Stomach (tissue), 9 donors: Measurements from ENCODE around the gene MEOX2. TPM values are rescaled to one million over a fixed set of nuclear protein-coding genes. Genes with fewer than 3 reads are reported as not detected.

Experiments used
- DNase-seq, 2 donors: peaks; one replicate each; pipeline versions ENCODE4 v3.0.0 to v3.0.0-alpha.2; 2013 to 2019
- H3K27ac ChIP-seq, 5 donors: fragments of 200-600 bp in 4 of 5; sonication (generic) in 4 of 5; one replicate each; pipeline ENCODE4 v1.5.1; 2013 to 2019; ENCODE audit warnings: mild to moderate bottlenecking in 1 of 5, moderate library complexity in 1 of 5
- H3K27me3 ChIP-seq, 3 donors: fragments of 200-600 bp; sonication (generic); one replicate each; pipeline ENCODE4 v1.5.1; 2017 to 2019; ENCODE audit warnings: mixed run types in 1 of 3
- H3K36me3 ChIP-seq, 4 donors: fragments of 200-600 bp; sonication (generic); 1 replicate in 3 of 4; 2 replicates in 1 of 4; pipeline ENCODE4 v1.5.1; 2016 to 2019
- H3K4me1 ChIP-seq, 4 donors: fragments of 200-600 bp; sonication (generic); one replicate each; pipeline ENCODE4 v1.5.1; 2016 to 2019
- H3K4me3 ChIP-seq, 4 donors: fragments of 200-600 bp; sonication (generic) in 3 of 4; one replicate each; pipeline ENCODE4 v1.5.1; 2016 to 2019; ENCODE audit warnings: mild to moderate bottlenecking in 1 of 4
- H3K9me3 ChIP-seq, 4 donors: fragments of 200-600 bp; sonication (generic); one replicate each; pipeline ENCODE4 v1.5.1; 2016 to 2019
- CTCF ChIP-seq, 7 experiments: fragments of 450-650 bp in 4 of 7; fragments of 200-600 bp in 3 of 7; sonication (generic) in 3 of 7; IDR thresholded peaks; one replicate each; pipeline ENCODE4 v1.5.1; 2016 to 2019; ENCODE audit warnings: antibody characterized with exemption in 7 of 7, control low read depth in 2 of 7, mild to moderate bottlenecking in 1 of 7
- EP300 ChIP-seq: sonication (generic); formaldehyde crosslinking; IDR thresholded peaks from one replicate; pipeline ENCODE4 v1.6.1; 2017; ENCODE audit warnings: antibody characterized with exemption
- POLR2A ChIP-seq, 4 donors: fragments of 450-650 bp; IDR thresholded peaks; one replicate each; pipeline ENCODE4 v1.6.1; 2016; ENCODE audit warnings: antibody characterized with exemption in 4 of 4, control low read depth in 2 of 4, mild to moderate bottlenecking in 1 of 4, moderate library complexity in 1 of 4
- POLR2AphosphoS5 ChIP-seq, 3 donors: sonication (generic); formaldehyde crosslinking; IDR thresholded peaks; one replicate each; pipeline ENCODE4 v1.6.1; 2016; ENCODE audit warnings: antibody characterized with exemption in 3 of 3
- WGBS, 5 donors: extraction: QIAGEN DNeasy Blood & Tissue Kit in 3 of 5; methylation state at CpG; one replicate each; pipeline versions ENCODE4 v1.1.5 to v1.1.7; 2013 to 2018; 5-methylcytosine and 5-hydroxymethylcytosine counted together
- intact Hi-C: fragments of 100-400 bp; cut with DNase I; formaldehyde crosslinking; loops from one replicate; pipeline ENCODE4 v1.15.1; 2023; ENCODE audit warnings: low total_unique reads
- polyA plus RNA-seq, 3 donors: library from polyadenylated mRNA; stranded (reverse); fragments of 200-250 nt; gene quantifications; one replicate each; pipeline ENCODE4 v1.2.3, GENCODE V29; 2013
- total RNA-seq, 5 donors: library from RNA; depleted of rRNA; stranded (reverse); fragments of >200 nt; gene quantifications; one replicate each; pipeline versions ENCODE4 v1.1.0 to v1.2.3, GENCODE V29; 2014 to 2016
- donor health status: healthy with polysubstance abuse.
- donor health status: Bipolar disorder and iron deficiency.
- donor health status: healthy.

MEOX2 gene
- total and polyA plus RNA-seq, 8 donors, result 0.12 to 13.8 (median 0.57) TPM; not detected in 4

GRCh38 chr7:15688279-15688626 lies 1.8 kb upstream of the MEOX2 start:
- H3K9me3 ChIP-seq, result no peaks in the 10 kb centered on the region
- peaks cover 5 to 31% (median 18%) of the 10 kb centered on the region in 4 donors for H3K4me1 ChIP-seq
- DNase-seq, result peak in 1 of 2 donors; percentile 11
- TF ChIP-seq POLR2AphosphoS5 (IDR thresholded peaks at IDR 0.05), result no peak
- no peak for TF ChIP-seq POLR2A (IDR thresholded peaks at IDR 0.05)
- no peak for TF ChIP-seq CTCF (IDR thresholded peaks at IDR 0.05)
- TF ChIP-seq EP300, result no peak
- intact Hi-C loops, result no loop called here
- H3K4me3 ChIP-seq, result peak overlapping the region in 1 of 4 donors; percentile 41
- 4 to 16% (median 8%) methylated on average over 10 of the region's 10 CpGs for WGBS, 5 donors
- H3K27me3 ChIP-seq, result peaks cover 0 to 52% (median 34%) of the 10 kb centered on the region in 3 donors
- peak overlapping the region in 1 of 5 donors; percentile 14 for H3K27ac ChIP-seq
- H3K36me3 ChIP-seq, result no peaks in the 10 kb centered on the region

- Histone ChIP-seq H3K4me1 (peaks cover 5 to 31% (median 18%) of the 10 kb centered on the region in 4 donors), H3K9me3 (no peaks in the 10 kb centered on the region), H3K27ac (peak overlapping the region in 1 of 5 donors; percentile 81), H3K27me3 (peaks cover 0 to 52% (median 34%) of the 10 kb centered on the region in 3 donors), H3K4me3 (peak overlapping the region; percentile 41 to 45 (median 42)), H3K36me3 (no peaks in the 10 kb centered on the region)
- intact Hi-C loops, result no loop called here
- 7 to 15% (median 9%) methylated on average over 21 of the region's 21 CpGs for WGBS, 5 donors
- peak in 1 of 2 donors; percentile 53 for DNase-seq
- no peak for TF ChIP-seq EP300
- TF ChIP-seq POLR2AphosphoS5 (IDR thresholded peaks at IDR 0.05), result no peak
- TF ChIP-seq CTCF (IDR thresholded peaks at IDR 0.05), result no peak
- no peak for TF ChIP-seq POLR2A (IDR thresholded peaks at IDR 0.05)
Observed at GRCh38 chr7:15687546-15688278, 1.2 kb upstream of the MEOX2 start.

- DNase-seq, result peak in 1 of 2 donors; percentile 42
- Histone ChIP-seq H3K9me3 (no peaks in the 10 kb centered on the region), H3K27me3 (peaks cover 0 to 52% (median 34%) of the 10 kb centered on the region in 3 donors), H3K27ac (peak overlapping the region in 4 of 5 donors; percentile 13 to 81 (median 65)), H3K4me3 (peak overlapping the region; percentile 41 to 45 (median 42)), H3K36me3 (no peaks in the 10 kb centered on the region), H3K4me1 (peaks cover 5 to 31% (median 18%) of the 10 kb centered on the region in 4 donors)
- WGBS, 5 donors, result 5 to 8% (median 7%) methylated on average over 30 of the region's 30 CpGs
- intact Hi-C loops, result no loop called here
- TF ChIP-seq POLR2A (IDR thresholded peaks at IDR 0.05), result no peak
- no peak for TF ChIP-seq CTCF (IDR thresholded peaks at IDR 0.05)
- TF ChIP-seq POLR2AphosphoS5 (IDR thresholded peaks at IDR 0.05), result no peak
- no peak for TF ChIP-seq EP300
Observed at GRCh38 chr7:15686957-15687545, 568 bp upstream of the MEOX2 start.

GRCh38 chr7:15685358-15686294 lies 857 bp downstream of the MEOX2 start:
- H3K9me3 ChIP-seq, result no peaks in the 10 kb centered on the region
- no peak for TF ChIP-seq POLR2A (IDR thresholded peaks at IDR 0.05)
- peak; percentile 15 to 48 (median 31) for TF ChIP-seq POLR2AphosphoS5 (IDR thresholded peaks at IDR 0.05)
- WGBS, 5 donors, result 2 to 8% (median 6%) methylated on average over 41 to 54 of the region's 54 CpGs
- H3K36me3 ChIP-seq, result no peaks in the 10 kb centered on the region
- H3K27ac ChIP-seq, result peak overlapping the region in 4 of 5 donors; percentile 39 to 81 (median 65)
- peaks cover 5 to 31% (median 18%) of the 10 kb centered on the region in 4 donors for H3K4me1 ChIP-seq
- DNase-seq, result peak in 1 of 2 donors; percentile 50
- H3K27me3 ChIP-seq, result peaks cover 0 to 52% (median 34%) of the 10 kb centered on the region in 3 donors
- H3K4me3 ChIP-seq, result peak overlapping the region; percentile 41 to 45 (median 42)
- intact Hi-C loops, result no loop called here
